ENCODE results near the gene SLC17A1.

DNA sequence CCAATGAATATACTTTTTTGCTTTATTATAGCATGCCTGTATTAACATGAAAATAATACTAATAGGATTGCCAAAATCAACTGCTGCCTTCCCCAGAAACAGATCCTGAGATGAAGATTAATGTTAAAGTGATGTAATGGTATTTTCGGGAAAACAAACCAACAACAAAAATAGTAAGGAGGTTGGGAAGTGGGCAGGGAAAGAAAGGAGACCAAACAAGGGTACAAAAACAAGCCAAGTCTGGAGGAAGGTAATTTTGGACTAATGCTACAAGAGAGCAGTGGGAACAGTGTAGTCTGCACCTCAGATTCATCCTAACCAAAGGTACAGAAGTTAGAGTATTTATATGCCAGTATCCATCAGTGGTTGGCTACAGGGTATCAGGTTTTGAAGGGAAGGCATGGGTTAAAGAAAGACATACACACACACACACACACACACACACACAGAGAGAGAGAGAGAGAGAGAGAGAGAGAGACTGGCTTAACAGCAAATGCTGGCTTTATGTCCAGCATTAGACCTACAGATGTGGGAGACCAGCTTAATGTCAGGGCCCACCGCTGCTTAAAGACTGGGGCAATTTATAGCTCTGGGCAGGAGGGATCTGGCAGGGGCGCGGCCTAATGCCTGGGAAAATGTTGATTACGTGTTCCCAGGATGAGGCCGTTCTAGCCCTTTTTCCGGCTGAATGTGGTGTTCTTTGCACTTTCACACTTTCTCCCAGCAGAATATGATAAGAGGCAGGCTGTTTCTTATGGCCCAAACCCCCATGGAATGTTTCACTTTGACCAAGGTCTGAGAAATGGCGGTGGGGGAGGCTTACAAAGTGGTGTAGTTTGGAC, 3.8 kb upstream of the SLC17A1 start:
- TF ChIP-seq, protein P1, sequence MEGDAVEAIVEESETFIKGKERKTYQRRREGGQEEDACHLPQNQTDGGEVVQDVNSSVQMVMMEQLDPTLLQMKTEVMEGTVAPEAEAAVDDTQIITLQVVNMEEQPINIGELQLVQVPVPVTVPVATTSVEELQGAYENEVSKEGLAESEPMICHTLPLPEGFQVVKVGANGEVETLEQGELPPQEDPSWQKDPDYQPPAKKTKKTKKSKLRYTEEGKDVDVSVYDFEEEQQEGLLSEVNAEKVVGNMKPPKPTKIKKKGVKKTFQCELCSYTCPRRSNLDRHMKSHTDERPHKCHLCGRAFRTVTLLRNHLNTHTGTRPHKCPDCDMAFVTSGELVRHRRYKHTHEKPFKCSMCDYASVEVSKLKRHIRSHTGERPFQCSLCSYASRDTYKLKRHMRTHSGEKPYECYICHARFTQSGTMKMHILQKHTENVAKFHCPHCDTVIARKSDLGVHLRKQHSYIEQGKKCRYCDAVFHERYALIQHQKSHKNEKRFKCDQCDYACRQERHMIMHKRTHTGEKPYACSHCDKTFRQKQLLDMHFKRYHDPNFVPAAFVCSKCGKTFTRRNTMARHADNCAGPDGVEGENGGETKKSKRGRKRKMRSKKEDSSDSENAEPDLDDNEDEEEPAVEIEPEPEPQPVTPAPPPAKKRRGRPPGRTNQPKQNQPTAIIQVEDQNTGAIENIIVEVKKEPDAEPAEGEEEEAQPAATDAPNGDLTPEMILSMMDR (IDR thresholded peaks at IDR 0.05; ENCODE audit: low read depth, low read length), result no peak
- no peak for TF ChIP-seq EZH2phosphoT487 (IDR thresholded peaks at IDR 0.05; ENCODE audit: low read depth)
